ENCODE measurements around the gene SNAI1.

The SNAI1 gene

GRCh38 chr20:50038169-50038568 is 55.4 kb downstream of the SNAI1 start:
- DNase-seq, result no peak

Measured in NCI-H446 (cell line).